K562 (cell line): ENCODE results near the gene DEF6. TPM values are rescaled to one million over a fixed set of nuclear protein-coding genes. Genes with fewer than 3 reads are reported as not detected.

Experiments used
- CREB1 ChIP-seq, 2 experiments: sonication (generic) in 1 of 2; formaldehyde crosslinking in 1 of 2; IDR thresholded peaks; 2 replicates each; pipeline versions ENCODE4 v1.6.1 to v1.8.0; 2012 to 2022; ENCODE audit warnings: inconsistent platforms in 1 of 2, mild to moderate bottlenecking in 1 of 2, missing genetic modification reagents in 1 of 2, moderate library complexity in 1 of 2
- CTBP1 ChIP-seq: fragments of 450-650 bp; IDR thresholded peaks from 2 replicates; pipeline ENCODE4 v1.6.1; 2016; ENCODE audit warnings: borderline replicate concordance
- DMBX1 ChIP-seq: fragments of 250-450 bp; sonication (Bioruptor Pico); IDR thresholded peaks from 2 replicates; pipeline ENCODE4 v1.8.0; 2022; ENCODE audit warnings: inconsistent platforms, mild to moderate bottlenecking, moderate library complexity, borderline replicate concordance
- E2F8 ChIP-seq: fragments of 450-650 bp; IDR thresholded peaks from 2 replicates; pipeline ENCODE4 v1.7.1; 2018; ENCODE audit warnings: mild to moderate bottlenecking, low read depth; ENCODE audit not compliant: partially characterized antibody
- E4F1 ChIP-seq: fragments of 250-450 bp; sonication (Bioruptor Pico); IDR thresholded peaks from 2 replicates; pipeline ENCODE4 v1.5.0; 2021; ENCODE audit warnings: mild to moderate bottlenecking, borderline replicate concordance
- HMG20B ChIP-seq: fragments of 250-450 bp; sonication (Bioruptor Pico); IDR thresholded peaks from 2 replicates; pipeline ENCODE4 v1.5.0; 2021; ENCODE audit warnings: mild to moderate bottlenecking
- KHSRP ChIP-seq: fragments of 450-650 bp; IDR thresholded peaks from 2 replicates; pipeline ENCODE4 v1.6.1; 2017
- MYC ChIP-seq, 2 experiments: fragments of 250-450 bp in 1 of 2; sonication (Bioruptor Pico) in 1 of 2; IDR thresholded peaks; 2 replicates each; pipeline versions ENCODE4 v1.5.1 to v1.6.1; 2012 to 2021; ENCODE audit warnings: low read depth in 2 of 2, borderline replicate concordance in 1 of 2, improper control_type of control experiment in 1 of 2, low read length in 1 of 2, mild to moderate bottlenecking in 1 of 2, moderate library complexity in 1 of 2
- PCBP1 ChIP-seq: fragments of 200-400 bp; formaldehyde crosslinking; IDR thresholded peaks from 2 replicates; pipeline ENCODE4 v1.6.1; 2018; ENCODE audit warnings: mild to moderate bottlenecking, low read depth, low read length; ENCODE audit not compliant: poor library complexity, severe bottlenecking
- PCBP2 ChIP-seq: fragments of 200-400 bp; formaldehyde crosslinking; IDR thresholded peaks from 2 replicates; pipeline ENCODE4 v1.6.1; 2018; ENCODE audit warnings: low read length, low read depth, mild to moderate bottlenecking, moderate library complexity; ENCODE audit not compliant: poor library complexity, severe bottlenecking
- RBM22 ChIP-seq: fragments of 200-400 bp; formaldehyde crosslinking; IDR thresholded peaks from 2 replicates; pipeline ENCODE4 v1.6.1; 2018; ENCODE audit warnings: low read length, low read depth; ENCODE audit not compliant: poor library complexity, severe bottlenecking
- SMARCA4 ChIP-seq: fragments of 450-650 bp; IDR thresholded peaks from 2 replicates; pipeline ENCODE4 v1.6.1; 2016
- TCF7L2 ChIP-seq: fragments of 150-350 bp; IDR thresholded peaks from 2 replicates; pipeline ENCODE4 v1.6.1; 2016; ENCODE audit warnings: low read depth, mild to moderate bottlenecking, low read length, moderate library complexity
- ZBTB1 ChIP-seq: sonication (generic); formaldehyde crosslinking; IDR thresholded peaks from 2 replicates; pipeline ENCODE4 v1.8.1; 2023; ENCODE audit warnings: missing genetic modification reagents, low read depth, mild to moderate bottlenecking, borderline replicate concordance
- ZFP1 ChIP-seq: fragments of 450-650 bp; formaldehyde crosslinking; IDR thresholded peaks from 2 replicates; pipeline ENCODE4 v1.4.0; 2020; ENCODE audit warnings: mild to moderate bottlenecking, mixed read lengths
- ZKSCAN8 ChIP-seq: fragments of 200-800 bp; sonication (Bioruptor generic); IDR thresholded peaks from 2 replicates; pipeline ENCODE4 v1.6.1; 2016; ENCODE audit warnings: missing genetic modification characterization, missing compliant biosample characterization
- ZNF512 ChIP-seq: IDR thresholded peaks from 2 replicates; pipeline ENCODE4 v1.6.1; 2016; ENCODE audit warnings: missing genetic modification characterization, missing compliant biosample characterization
- ZNF740 ChIP-seq, 3 experiments: fragments of 200-800 bp in 1 of 3; sonication (Bioruptor generic) in 1 of 3; sonication (generic) in 1 of 3; formaldehyde crosslinking in 1 of 3; IDR thresholded peaks; 2 replicates each; pipeline versions ENCODE4 v1.6.1 to v1.8.0; 2016 to 2022; ENCODE audit warnings: mild to moderate bottlenecking in 2 of 3, missing compliant biosample characterization in 2 of 3, missing genetic modification characterization in 2 of 3, missing genetic modification reagents in 1 of 3
- polyA plus RNA-seq, 8 experiments: library from polyadenylated mRNA; depleted of rRNA in 4 of 8; stranded (reverse) in 5 of 8; unstranded in 3 of 8; fragments of >200 nt; fragmentation: Nextera tagmentation in 2 of 8; fragmentation: Illumina TruSeq in 1 of 8; extraction: Ambion mirVana in 2 of 8; extraction: Trizol in 1 of 8; gene quantifications; 2 replicates each; pipeline versions ENCODE4 v1.2.1 to v1.2.3, GENCODE V29; 2011 to 2014; ENCODE audit warnings: inconsistent platforms in 1 of 8, missing spikeins in 1 of 8
- total RNA-seq, 7 experiments: library from RNA; depleted of rRNA in 6 of 7; stranded (reverse); fragments of >200 nt in 6 of 7; fragmentation: Illumina TruSeq in 2 of 7; extraction: Trizol in 2 of 7; gene quantifications; 2 replicates each; pipeline versions ENCODE4 v1.2.1 to v1.2.3, GENCODE V29; 2011 to 2021; ENCODE audit warnings: low replicate concordance in 1 of 7

Gene DEF6
- total and polyA plus RNA-seq, 9 of the 15 experiments (the other 6 are each of a cell fraction or from before 2014, with no cell fraction given) = 1.3 to 44.6 (median 22.7) TPM

- peak; percentile 74 for TF ChIP-seq ZNF512 (tag)
- no peak for TF ChIP-seq E4F1
- peak; percentile 74; the same call in 1 of the 2 replicates for TF ChIP-seq MYC (IDR thresholded peaks at IDR 0.05; ENCODE audit: low read depth, low read length)
- TF ChIP-seq MYC (CRISPR knock-in tag; IDR thresholded peaks at IDR 0.05; ENCODE audit: borderline replicate concordance, low read depth) = no peak
- no peak for TF ChIP-seq ZKSCAN8 (CRISPR knock-in tag)
- no peak for TF ChIP-seq RBM22
- TF ChIP-seq ZNF740 (CRISPR knock-in tag; IDR thresholded peaks at IDR 0.05) = peak; percentile 53; the same call in 1 of the 2 replicates
- TF ChIP-seq ZNF740 (tag; IDR thresholded peaks at IDR 0.05) = peak in 1 of 2 experiments; percentile 53; a peak in 1 of 4 replicates
- TF ChIP-seq E2F8 = peak; percentile 56
- no peak; the same call in 1 of the 2 replicates for TF ChIP-seq CREB1 (IDR thresholded peaks at IDR 0.05)
- no peak for TF ChIP-seq CREB1 (CRISPR knock-in tag; IDR thresholded peaks at IDR 0.05)
- TF ChIP-seq CTBP1 = peak; percentile 90
- no peak for TF ChIP-seq ZBTB1 (CRISPR knock-in tag)
- no peak for TF ChIP-seq TCF7L2
- 0 out of 2 replicates have a peak, but pooled peaks have one; percentile 34 for TF ChIP-seq KHSRP
- TF ChIP-seq SMARCA4 = peak; percentile 83
- TF ChIP-seq PCBP2 = no peak
- TF ChIP-seq HMG20B (CRISPR knock-in tag) = 0 out of 2 replicates have a peak, but pooled peaks have one; percentile 11
- no peak for TF ChIP-seq DMBX1
- TF ChIP-seq PCBP1 = no peak
- no peak for TF ChIP-seq ZFP1 (CRISPR knock-in tag)
These were observed 45.6 kb downstream of the DEF6 start (continued) for GRCh38 chr6:35343092-35343834.
